ENCODE results near the gene MCOLN3.

The MCOLN3 gene

DNA sequence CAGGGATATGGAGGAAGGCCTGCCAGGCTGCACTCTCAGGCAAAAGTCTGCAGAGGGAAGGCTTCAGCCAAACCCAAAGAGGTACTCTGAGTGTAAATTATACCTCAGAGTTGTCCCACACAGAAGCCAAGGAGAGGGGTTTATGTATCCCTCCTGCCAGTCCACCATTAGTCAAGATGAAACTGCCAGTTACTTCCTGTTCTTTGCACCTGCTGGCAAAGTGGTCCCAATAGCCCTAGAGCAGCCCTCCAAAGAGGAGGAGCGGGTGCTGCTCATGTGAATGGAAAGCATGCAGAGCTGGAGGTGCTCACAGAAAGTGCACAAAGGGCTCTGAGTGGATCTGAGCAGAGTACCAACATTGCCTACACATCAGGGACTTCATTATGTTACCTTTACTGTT lies 37.1 kb upstream of the MCOLN3 start:
- TF ChIP-seq, protein P1, sequence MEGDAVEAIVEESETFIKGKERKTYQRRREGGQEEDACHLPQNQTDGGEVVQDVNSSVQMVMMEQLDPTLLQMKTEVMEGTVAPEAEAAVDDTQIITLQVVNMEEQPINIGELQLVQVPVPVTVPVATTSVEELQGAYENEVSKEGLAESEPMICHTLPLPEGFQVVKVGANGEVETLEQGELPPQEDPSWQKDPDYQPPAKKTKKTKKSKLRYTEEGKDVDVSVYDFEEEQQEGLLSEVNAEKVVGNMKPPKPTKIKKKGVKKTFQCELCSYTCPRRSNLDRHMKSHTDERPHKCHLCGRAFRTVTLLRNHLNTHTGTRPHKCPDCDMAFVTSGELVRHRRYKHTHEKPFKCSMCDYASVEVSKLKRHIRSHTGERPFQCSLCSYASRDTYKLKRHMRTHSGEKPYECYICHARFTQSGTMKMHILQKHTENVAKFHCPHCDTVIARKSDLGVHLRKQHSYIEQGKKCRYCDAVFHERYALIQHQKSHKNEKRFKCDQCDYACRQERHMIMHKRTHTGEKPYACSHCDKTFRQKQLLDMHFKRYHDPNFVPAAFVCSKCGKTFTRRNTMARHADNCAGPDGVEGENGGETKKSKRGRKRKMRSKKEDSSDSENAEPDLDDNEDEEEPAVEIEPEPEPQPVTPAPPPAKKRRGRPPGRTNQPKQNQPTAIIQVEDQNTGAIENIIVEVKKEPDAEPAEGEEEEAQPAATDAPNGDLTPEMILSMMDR (IDR thresholded peaks at IDR 0.05; ENCODE audit: extremely low read depth, missing control alignments) = no peak
- DNase-seq (ENCODE audit: low spot score) = no peak

DNA sequence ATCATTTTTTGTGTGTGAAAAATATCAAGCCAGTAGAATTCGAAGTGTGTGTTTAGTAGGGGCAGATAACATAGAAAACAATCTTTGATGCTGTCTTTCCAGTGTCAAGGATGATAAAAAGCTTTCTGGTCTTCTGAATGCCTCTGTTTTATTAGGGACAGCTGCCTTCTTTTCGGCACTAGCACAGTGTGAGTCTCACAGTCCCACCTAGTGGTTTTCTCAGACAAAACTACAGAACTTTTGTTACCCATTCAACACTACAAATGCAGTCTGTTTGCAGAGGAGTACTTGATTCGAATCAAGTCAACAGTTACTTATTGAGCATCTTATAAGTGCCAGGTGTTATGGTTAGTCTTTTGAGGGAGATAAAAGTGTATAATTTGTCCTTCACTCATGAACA lies 30.6 kb upstream of the MCOLN3 start:
- DNase-seq (ENCODE audit: low spot score) = no peak
- TF ChIP-seq, protein P1 (IDR thresholded peaks at IDR 0.05; ENCODE audit: extremely low read depth, missing control alignments) = no peak

DNA sequence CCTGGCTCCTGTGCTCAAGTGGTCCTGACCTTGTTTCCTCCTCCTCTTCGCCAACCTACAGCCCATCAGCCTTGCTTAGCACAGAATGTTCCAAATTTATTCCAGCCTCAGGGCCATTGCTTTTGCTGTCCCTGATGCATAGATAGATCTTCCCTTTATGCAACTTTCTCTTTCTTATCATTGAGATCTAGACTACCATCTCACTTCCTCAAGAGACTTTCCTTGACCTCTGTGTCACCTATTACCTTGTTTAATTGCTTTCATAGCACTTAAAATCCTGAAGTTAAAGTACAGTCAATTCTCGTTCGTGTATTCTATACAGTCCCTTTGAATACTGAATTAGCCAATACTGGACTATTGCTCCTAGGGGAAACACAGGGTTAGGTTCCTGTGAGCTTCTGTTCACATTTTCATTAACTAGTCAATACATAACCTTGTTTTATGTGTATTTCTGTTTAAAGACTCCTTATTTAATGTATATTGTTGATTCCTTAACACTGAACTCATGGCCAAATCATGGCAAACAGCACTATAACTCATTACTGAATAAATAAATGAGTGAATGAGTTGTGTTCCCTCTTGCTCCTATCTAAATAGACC lies 26.2 kb upstream of the MCOLN3 start:
- TF ChIP-seq, protein P1 (IDR thresholded peaks at IDR 0.05; ENCODE audit: extremely low read depth, missing control alignments) = no peak
- DNase-seq (ENCODE audit: low spot score) = no peak

DNA sequence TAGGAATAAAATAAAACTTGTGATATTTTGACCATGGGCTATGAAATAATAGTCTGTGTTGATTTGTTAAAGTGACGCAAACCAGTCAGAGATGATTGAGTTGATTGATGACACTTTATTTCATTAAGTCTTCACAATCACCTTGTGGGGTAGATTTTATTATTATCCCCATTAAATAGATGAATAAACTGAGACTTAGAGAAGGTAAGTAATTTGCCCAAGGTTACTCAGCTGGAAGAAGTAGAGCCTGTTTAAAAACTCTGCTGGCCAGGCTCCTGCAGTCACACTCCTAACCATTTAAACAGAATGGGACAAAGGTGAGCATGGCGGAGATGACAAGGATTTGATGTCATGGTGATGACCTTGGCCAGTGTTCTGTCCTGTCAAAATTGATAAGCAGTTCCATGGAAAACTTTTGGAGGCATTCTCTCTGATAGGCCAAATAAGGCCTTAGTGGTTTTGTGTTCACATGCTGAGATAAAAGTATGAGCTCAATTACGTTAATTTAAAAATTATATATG lies 22.7 kb upstream of the MCOLN3 start:
- TF ChIP-seq, protein P1 (IDR thresholded peaks at IDR 0.05; ENCODE audit: extremely low read depth, missing control alignments) = no peak
- DNase-seq (ENCODE audit: low spot score) = no peak

DNA sequence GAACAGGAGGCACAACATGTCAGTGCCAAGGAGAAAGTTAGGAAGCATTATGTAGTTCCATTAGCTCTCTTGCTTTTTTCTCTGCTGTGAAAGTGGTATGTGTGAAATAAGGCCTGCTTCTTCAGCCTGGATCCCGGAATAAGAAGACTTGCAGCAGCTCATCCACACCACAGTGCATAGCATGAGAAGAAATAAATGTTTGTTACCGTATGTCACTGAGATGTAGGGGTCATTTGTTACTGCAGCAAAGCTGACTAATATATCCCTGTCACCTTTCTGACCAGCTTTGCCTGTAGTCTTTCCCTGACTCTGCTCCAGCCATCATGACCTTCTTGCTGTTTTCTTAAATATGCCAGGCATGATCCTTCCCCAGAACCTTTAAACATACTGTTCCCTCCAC lies 20.5 kb upstream of the MCOLN3 start:
- TF ChIP-seq, protein P1 (IDR thresholded peaks at IDR 0.05; ENCODE audit: extremely low read depth, missing control alignments) = no peak
- DNase-seq (ENCODE audit: low spot score) = no peak

DNA sequence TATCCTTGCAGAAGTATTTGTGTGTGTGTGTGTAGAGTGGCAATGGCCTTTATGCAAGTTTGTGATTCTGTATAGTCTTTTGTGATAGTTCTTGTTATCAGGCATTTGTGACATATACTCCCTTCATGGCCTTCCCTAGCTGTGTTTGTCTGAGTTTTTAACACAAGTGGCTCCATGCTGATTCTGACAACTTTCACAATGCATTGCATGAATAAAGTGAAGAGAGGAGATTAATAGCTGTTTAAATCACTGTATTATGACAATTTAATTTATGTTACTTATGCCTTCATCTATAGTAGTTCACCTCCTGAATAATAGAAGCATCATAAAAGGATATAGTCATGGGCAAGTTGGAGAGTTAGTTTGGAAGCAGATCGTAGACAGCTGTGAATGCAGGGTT lies 17.2 kb upstream of the MCOLN3 start:
- TF ChIP-seq, protein P1 (IDR thresholded peaks at IDR 0.05; ENCODE audit: extremely low read depth, missing control alignments) = no peak
- DNase-seq (ENCODE audit: low spot score) = no peak

DNA sequence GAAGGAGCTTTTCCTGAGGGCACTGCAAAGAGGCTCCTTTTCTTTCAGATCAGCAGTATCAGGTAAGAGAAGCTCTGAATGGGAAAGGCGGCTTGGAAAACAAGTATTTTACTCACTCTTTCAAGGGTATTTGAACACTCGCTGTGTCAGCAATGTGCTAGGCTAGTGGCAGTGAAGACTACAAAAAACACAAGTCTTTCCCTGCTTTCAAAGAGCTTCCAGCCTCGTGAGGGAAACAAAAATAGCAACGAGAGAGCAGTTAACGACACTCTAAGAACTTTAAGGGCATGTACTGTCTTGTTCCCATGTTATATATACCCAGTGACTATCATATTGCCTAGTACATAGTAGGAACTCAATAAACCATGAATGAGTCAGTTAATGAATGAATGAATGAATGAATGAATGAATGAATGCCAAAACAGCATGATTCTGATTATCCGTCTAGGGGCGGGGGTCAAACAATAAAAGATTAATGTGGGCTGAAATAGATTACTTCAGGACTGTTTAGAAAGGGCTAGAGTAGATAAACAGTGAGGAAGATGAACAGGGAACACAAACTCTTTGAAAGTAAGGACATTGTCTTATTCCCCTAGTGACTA lies 14.2 kb upstream of the MCOLN3 start:
- TF ChIP-seq, protein P1 (IDR thresholded peaks at IDR 0.05; ENCODE audit: extremely low read depth, missing control alignments) = no peak
- no peak for DNase-seq (ENCODE audit: low spot score)
